GM12878 (cell line): ENCODE data around the gene CEP128. TPM values are rescaled to one million over a fixed set of nuclear protein-coding genes. Genes with fewer than 3 reads are reported as not detected.

Source experiments
- ATAC-seq: fragments of 200-7000 bp; cut with Tn5 transposase; 3 replicates; pipeline ENCODE4 v1.9.1; 2020; ENCODE audit warnings: mild to moderate bottlenecking, moderate library complexity
- BruUV-seq: library from RNA; stranded (reverse); fragments of 400-500 nt; replicated peaks from 2 replicates; lab custom pipeline; 2021; lab: Mats Ljungman, UMichigan
- CTCF ChIA-PET: fragments of 300-600 bp; sonication (Branson Sonifier 250); formaldehyde crosslinking; extraction: SDS; loops from one replicate; lab custom pipeline; 2021; ENCODE audit warnings: inconsistent platforms; lab: Yijun Ruan, JAX
- POLR2A ChIA-PET: fragments of 350-600 bp; formaldehyde crosslinking; extraction: SDS; loops from one replicate; lab custom pipeline; 2021; ENCODE audit warnings: inconsistent platforms; lab: Charles Lee
- RAD21 ChIA-PET: fragments of 300-600 bp; sonication (Branson Sonifier 250); formaldehyde crosslinking; loops from one replicate; lab custom pipeline; 2023; ENCODE audit warnings: antibody characterized with exemption; ENCODE audit not compliant: unreplicated experiment; lab: Charles Lee
- SMC1A ChIA-PET: fragments of 300-600 bp; sonication (Branson Sonifier 250); formaldehyde crosslinking; loops from one replicate; lab custom pipeline; 2023; ENCODE audit not compliant: unreplicated experiment, uncharacterized antibody; lab: Charles Lee
- DNase-seq: peaks from one replicate; pipeline ENCODE4 v3.0.0-alpha.2; 2011; ENCODE audit warnings: low read depth, low spot score
- FAIRE-seq: peaks from 3 replicates; lab custom pipeline; 2011; peaks lifted over from hg19 to GRCh38; lab: Jason Lieb, UNC
- H2AFZ ChIP-seq: 2 replicates; pipeline ENCODE4 v1.6.0; 2011; ENCODE audit warnings: low read depth, low read length, control low read depth; ENCODE audit not compliant: control insufficient read depth
- H3K27ac ChIP-seq: 2 replicates; pipeline ENCODE4 v1.5.1; 2011; ENCODE audit warnings: control low read depth; ENCODE audit not compliant: control insufficient read depth, insufficient read depth
- H3K27me3 ChIP-seq, 2 experiments: replicated peaks in 1 of 2; 2 replicates each; pipeline versions ENCODE4 v1.6.0 to v1.6.1; 2011; ENCODE audit warnings: low read length in 1 of 2; ENCODE audit not compliant: control insufficient read depth in 2 of 2, insufficient read depth in 2 of 2
- H3K36me3 ChIP-seq, 2 experiments: 2 replicates each; pipeline ENCODE4 v1.5.1; 2011; ENCODE audit warnings: low read length in 1 of 2; ENCODE audit not compliant: control insufficient read depth in 2 of 2, insufficient read depth in 2 of 2
- H3K4me1 ChIP-seq: 2 replicates; pipeline ENCODE4 v1.6.1; 2011; ENCODE audit warnings: mild to moderate bottlenecking, low read length, moderate library complexity, mixed read lengths; ENCODE audit not compliant: control insufficient read depth, insufficient read depth
- H3K4me2 ChIP-seq: 2 replicates; pipeline ENCODE4 v1.6.0; 2011; ENCODE audit warnings: control low read depth; ENCODE audit not compliant: control insufficient read depth, insufficient read depth
- H3K4me3 ChIP-seq: fragments of 200-600 bp; sonication (generic); 2 replicates; pipeline ENCODE4 v1.5.1; 2016
- H3K79me2 ChIP-seq: 2 replicates; pipeline ENCODE4 v1.6.0; 2011; ENCODE audit warnings: low read length; ENCODE audit not compliant: control insufficient read depth, insufficient read depth
- H3K9ac ChIP-seq: 2 replicates; pipeline ENCODE4 v1.8.0; 2011; ENCODE audit warnings: low read length, control low read depth, mixed read lengths; ENCODE audit not compliant: control insufficient read depth, insufficient read depth
- H3K9me3 ChIP-seq: replicated peaks from 3 replicates; pipeline ENCODE4 v1.5.1; 2011; ENCODE audit warnings: mild to moderate bottlenecking, low read length; ENCODE audit not compliant: control insufficient read depth, insufficient read depth
- H4K20me1 ChIP-seq: 2 replicates; pipeline ENCODE4 v1.6.0; 2011; ENCODE audit not compliant: control insufficient read depth, insufficient read depth
- BRCA1 ChIP-seq: IDR thresholded peaks from 2 replicates; pipeline ENCODE4 v1.6.1; 2011; ENCODE audit warnings: low read depth, low read length, improper control_type of control experiment
- CREM ChIP-seq: IDR thresholded peaks from 2 replicates; pipeline ENCODE4 v1.6.1; 2014; ENCODE audit warnings: antibody characterized with exemption, low read depth
- EGR1 ChIP-seq, 2 experiments: IDR thresholded peaks; 1 replicate in 1 of 2; 2 replicates in 1 of 2; pipeline ENCODE4 v1.6.1; 2011 to 2012; ENCODE audit warnings: low read depth in 2 of 2, low read length in 2 of 2, borderline replicate concordance in 1 of 2, mild to moderate bottlenecking in 1 of 2, moderate library complexity in 1 of 2
- FOS ChIP-seq: IDR thresholded peaks from 3 replicates; pipeline ENCODE4 v1.6.1; 2011; ENCODE audit warnings: borderline replicate concordance; ENCODE audit not compliant: insufficient read length; ENCODE audit errors: extremely low read depth
- FOXK2 ChIP-seq: fragments of 450-650 bp; IDR thresholded peaks from 2 replicates; pipeline ENCODE4 v1.6.1; 2017; ENCODE audit warnings: mild to moderate bottlenecking, moderate library complexity
- FOXM1 ChIP-seq: IDR thresholded peaks from 2 replicates; pipeline ENCODE4 v1.6.1; 2012; ENCODE audit warnings: low read depth, mild to moderate bottlenecking, inconsistent platforms, low read length, moderate library complexity
- GABPA ChIP-seq: IDR thresholded peaks from 2 replicates; pipeline ENCODE4 v1.6.1; 2014; ENCODE audit warnings: antibody characterized with exemption, low read depth, mild to moderate bottlenecking, inconsistent platforms
- RAD51 ChIP-seq: fragments of 450-650 bp; IDR thresholded peaks from 2 replicates; pipeline ENCODE4 v1.6.1; 2016; ENCODE audit warnings: moderate library complexity, mild to moderate bottlenecking, inconsistent platforms
- SMC3 ChIP-seq: IDR thresholded peaks from 2 replicates; pipeline ENCODE4 v1.6.1; 2011; ENCODE audit warnings: low read length, improper control_type of control experiment, borderline replicate concordance
- ZNF384 ChIP-seq: IDR thresholded peaks from 2 replicates; pipeline ENCODE4 v1.6.1; 2012; ENCODE audit warnings: low read depth, mild to moderate bottlenecking, low read length, improper control_type of control experiment, borderline replicate concordance
- WGBS: methylation state at CpG from one replicate; pipeline ENCODE4 v1.1.6; 2016; ENCODE audit warnings: low lambda C conversion rate; ENCODE audit not compliant: insufficient replicate concordance, insufficient coverage; ENCODE audit errors: missing lambda C conversion rate; 5-methylcytosine and 5-hydroxymethylcytosine counted together
- in situ Hi-C: fragments of 300-500 bp; cut with MboI; formaldehyde crosslinking; loops from 9 replicates; pipeline ENCODE4 v1.14.3; 2018; ENCODE audit warnings: mixed read lengths
- intact Hi-C: fragments of 100-400 bp; cut with micrococcal nuclease; formaldehyde crosslinking; loops from one replicate; pipeline ENCODE4 v1.14.2; 2022; ENCODE audit not compliant: unreplicated experiment
- polyA plus RNA-seq, 11 experiments: library from polyadenylated mRNA; depleted of rRNA in 4 of 11; unstranded in 6 of 11; stranded (reverse) in 5 of 11; fragments of >200 nt; fragmentation: Nextera tagmentation in 4 of 11; fragmentation: Illumina TruSeq in 1 of 11; extraction: Ambion mirVana in 4 of 11; extraction: Trizol in 1 of 11; gene quantifications; 1 replicate in 1 of 11; 2 replicates in 10 of 11; pipeline versions ENCODE4 v1.2.1 to v1.2.3, GENCODE V29; 2011 to 2016; ENCODE audit warnings: inconsistent platforms in 2 of 11, missing spikeins in 2 of 11, low read depth in 1 of 11
- total RNA-seq, 4 experiments: library from RNA; depleted of rRNA in 3 of 4; stranded (reverse); fragments of >200 nt in 3 of 4; fragmentation: Illumina TruSeq in 1 of 4; extraction: Trizol in 1 of 4; gene quantifications; 2 replicates each; pipeline versions ENCODE4 v1.2.1 to v1.2.3, GENCODE V29; 2013 to 2021
- TF ChIP-seq, protein P1 (sequence below): fragments of 450-650 bp; IDR thresholded peaks from 2 replicates; pipeline ENCODE4 v1.6.1; 2017; ENCODE audit warnings: mild to moderate bottlenecking, moderate library complexity
- TF ChIP-seq, protein P2 (sequence below): IDR thresholded peaks from 2 replicates; pipeline ENCODE4 v1.6.1; 2012; ENCODE audit warnings: mild to moderate bottlenecking, low read depth, low read length
- TF ChIP-seq, protein P3 (sequence below): IDR thresholded peaks from 2 replicates; pipeline ENCODE4 v1.6.1; 2011; ENCODE audit warnings: borderline replicate concordance, low read depth, mild to moderate bottlenecking, moderate library complexity, low read length; ENCODE audit not compliant: insufficient read depth, poor library complexity, severe bottlenecking

CEP128 gene
- total and polyA plus RNA-seq, 10 of the 15 experiments (the other 5 are each of a cell fraction or from before 2014, with no cell fraction given), result 1.1 to 6.7 (median 3.4) TPM

DNA sequence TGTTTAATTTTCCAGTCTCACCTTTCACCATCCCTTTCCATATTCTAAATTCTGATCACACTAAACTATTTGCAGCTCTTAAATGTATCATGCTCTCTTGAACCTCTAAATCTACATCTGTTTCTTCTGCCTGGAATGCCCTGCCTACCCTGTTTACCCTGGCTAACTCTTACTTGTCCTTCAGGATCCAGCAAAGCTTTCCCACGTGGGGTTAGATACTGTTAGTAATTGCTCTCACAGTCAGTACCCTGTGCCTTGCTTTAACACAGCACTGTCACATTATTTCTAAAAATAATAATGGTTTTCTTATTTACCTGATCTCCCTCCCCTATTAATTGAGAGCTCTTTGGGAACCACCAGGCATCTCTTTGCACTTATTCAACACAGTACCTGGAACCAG, 333.0 kb downstream of the CEP128 start (continued):
- no peak for TF ChIP-seq RAD51
- no peak for TF ChIP-seq BRCA1

DNA sequence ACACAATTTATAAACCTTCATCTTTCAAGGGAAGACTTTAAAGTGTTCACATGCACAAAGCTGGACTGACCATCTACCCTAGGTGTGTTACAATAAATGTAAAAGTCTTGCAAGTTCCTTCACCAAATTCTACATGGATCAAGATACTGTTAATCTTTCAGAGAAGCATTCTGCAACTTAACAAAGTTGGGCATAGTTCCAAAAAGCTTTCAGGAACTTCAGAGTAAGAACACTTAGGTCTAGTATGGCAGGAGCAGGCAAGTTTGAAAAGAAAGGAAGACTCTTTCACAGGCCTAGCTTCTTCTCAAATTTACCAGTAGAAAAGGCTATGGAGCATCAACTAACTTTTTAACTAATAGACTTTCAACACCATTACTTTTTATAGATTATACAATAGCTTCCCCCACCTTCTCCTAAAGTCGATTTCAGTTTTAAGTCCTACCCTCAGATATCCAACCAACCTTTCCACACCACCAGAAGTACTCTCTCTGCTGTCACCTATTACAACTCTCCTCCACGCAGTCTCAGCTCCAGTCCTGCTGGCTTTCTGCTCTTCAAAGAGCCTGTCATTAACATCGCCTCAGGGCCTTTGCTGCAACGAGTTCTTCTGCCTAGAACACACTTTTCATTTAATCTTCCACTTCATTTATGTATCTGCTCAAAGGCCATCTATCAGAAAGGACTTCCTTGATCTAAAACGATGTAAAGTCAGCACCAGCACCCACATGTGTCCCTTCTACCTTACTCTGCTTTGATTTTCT, 333.9 kb downstream of the CEP128 start:
- SMC1A ChIA-PET, result interaction anchor here (0.6 kb wide), 1 partner anchor 27 kb away, joined by 3 read pairs; no protein-coding TSS in a partner anchor
- in situ Hi-C loops, result no loop called here
- FAIRE-seq, result no peak
- TF ChIP-seq FOXK2 (no peak), CREM (no peak), ZNF384 (no peak), EGR1 (IDR thresholded peaks at IDR 0.05; ENCODE audit: borderline replicate concordance in 1 of 2, low read depth in 2 of 2, low read length in 2 of 2) (no peak), FOXM1 (no peak), GABPA (no peak), SMC3 (no peak), FOS (no peak)
- TF ChIP-seq, protein P1, sequence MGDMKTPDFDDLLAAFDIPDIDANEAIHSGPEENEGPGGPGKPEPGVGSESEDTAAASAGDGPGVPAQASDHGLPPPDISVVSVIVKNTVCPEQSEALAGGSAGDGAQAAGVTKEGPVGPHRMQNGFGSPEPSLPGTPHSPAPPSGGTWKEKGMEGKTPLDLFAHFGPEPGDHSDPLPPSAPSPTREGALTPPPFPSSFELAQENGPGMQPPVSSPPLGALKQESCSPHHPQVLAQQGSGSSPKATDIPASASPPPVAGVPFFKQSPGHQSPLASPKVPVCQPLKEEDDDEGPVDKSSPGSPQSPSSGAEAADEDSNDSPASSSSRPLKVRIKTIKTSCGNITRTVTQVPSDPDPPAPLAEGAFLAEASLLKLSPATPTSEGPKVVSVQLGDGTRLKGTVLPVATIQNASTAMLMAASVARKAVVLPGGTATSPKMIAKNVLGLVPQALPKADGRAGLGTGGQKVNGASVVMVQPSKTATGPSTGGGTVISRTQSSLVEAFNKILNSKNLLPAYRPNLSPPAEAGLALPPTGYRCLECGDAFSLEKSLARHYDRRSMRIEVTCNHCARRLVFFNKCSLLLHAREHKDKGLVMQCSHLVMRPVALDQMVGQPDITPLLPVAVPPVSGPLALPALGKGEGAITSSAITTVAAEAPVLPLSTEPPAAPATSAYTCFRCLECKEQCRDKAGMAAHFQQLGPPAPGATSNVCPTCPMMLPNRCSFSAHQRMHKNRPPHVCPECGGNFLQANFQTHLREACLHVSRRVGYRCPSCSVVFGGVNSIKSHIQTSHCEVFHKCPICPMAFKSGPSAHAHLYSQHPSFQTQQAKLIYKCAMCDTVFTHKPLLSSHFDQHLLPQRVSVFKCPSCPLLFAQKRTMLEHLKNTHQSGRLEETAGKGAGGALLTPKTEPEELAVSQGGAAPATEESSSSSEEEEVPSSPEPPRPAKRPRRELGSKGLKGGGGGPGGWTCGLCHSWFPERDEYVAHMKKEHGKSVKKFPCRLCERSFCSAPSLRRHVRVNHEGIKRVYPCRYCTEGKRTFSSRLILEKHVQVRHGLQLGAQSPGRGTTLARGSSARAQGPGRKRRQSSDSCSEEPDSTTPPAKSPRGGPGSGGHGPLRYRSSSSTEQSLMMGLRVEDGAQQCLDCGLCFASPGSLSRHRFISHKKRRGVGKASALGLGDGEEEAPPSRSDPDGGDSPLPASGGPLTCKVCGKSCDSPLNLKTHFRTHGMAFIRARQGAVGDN, result no peak
- TF ChIP-seq, protein P2, sequence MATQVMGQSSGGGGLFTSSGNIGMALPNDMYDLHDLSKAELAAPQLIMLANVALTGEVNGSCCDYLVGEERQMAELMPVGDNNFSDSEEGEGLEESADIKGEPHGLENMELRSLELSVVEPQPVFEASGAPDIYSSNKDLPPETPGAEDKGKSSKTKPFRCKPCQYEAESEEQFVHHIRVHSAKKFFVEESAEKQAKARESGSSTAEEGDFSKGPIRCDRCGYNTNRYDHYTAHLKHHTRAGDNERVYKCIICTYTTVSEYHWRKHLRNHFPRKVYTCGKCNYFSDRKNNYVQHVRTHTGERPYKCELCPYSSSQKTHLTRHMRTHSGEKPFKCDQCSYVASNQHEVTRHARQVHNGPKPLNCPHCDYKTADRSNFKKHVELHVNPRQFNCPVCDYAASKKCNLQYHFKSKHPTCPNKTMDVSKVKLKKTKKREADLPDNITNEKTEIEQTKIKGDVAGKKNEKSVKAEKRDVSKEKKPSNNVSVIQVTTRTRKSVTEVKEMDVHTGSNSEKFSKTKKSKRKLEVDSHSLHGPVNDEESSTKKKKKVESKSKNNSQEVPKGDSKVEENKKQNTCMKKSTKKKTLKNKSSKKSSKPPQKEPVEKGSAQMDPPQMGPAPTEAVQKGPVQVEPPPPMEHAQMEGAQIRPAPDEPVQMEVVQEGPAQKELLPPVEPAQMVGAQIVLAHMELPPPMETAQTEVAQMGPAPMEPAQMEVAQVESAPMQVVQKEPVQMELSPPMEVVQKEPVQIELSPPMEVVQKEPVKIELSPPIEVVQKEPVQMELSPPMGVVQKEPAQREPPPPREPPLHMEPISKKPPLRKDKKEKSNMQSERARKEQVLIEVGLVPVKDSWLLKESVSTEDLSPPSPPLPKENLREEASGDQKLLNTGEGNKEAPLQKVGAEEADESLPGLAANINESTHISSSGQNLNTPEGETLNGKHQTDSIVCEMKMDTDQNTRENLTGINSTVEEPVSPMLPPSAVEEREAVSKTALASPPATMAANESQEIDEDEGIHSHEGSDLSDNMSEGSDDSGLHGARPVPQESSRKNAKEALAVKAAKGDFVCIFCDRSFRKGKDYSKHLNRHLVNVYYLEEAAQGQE, result no peak
- TF ChIP-seq, protein P3, sequence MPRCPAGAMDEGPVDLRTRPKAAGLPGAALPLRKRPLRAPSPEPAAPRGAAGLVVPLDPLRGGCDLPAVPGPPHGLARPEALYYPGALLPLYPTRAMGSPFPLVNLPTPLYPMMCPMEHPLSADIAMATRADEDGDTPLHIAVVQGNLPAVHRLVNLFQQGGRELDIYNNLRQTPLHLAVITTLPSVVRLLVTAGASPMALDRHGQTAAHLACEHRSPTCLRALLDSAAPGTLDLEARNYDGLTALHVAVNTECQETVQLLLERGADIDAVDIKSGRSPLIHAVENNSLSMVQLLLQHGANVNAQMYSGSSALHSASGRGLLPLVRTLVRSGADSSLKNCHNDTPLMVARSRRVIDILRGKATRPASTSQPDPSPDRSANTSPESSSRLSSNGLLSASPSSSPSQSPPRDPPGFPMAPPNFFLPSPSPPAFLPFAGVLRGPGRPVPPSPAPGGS, result no peak

More for the DNA sequence above, 333.9 kb downstream of the CEP128 start:
- WGBS, result 52% methylated on average over 5 of the region's 5 CpGs
- Histone ChIP-seq H3K27ac (no peak overlapping the region), H4K20me1 (no peaks in the 10 kb centered on the region), H3K9ac (no peak overlapping the region), H3K4me3 (no peak overlapping the region), H3K9me3 (no peaks in the 10 kb centered on the region), H3K4me2 (no peak overlapping the region), H2AFZ (no peak overlapping the region), H3K4me1 (no peaks in the 10 kb centered on the region), H3K36me3 (no peaks in the 10 kb centered on the region), H3K79me2 (no peaks in the 10 kb centered on the region), H3K27me3 (no peaks in the 10 kb centered on the region)
- intact Hi-C loops, result no loop called here
- no peak for ATAC-seq
- BruUV-seq, result no TSS peak
- no peak for DNase-seq
- ChIA-PET CTCF (interaction anchor here (1.3 kb wide), 2 partner anchors 8 to 21 kb away, joined by 4 to 5 read pairs; no protein-coding TSS in a partner anchor), RAD21 (no interaction called here), POLR2A (interaction anchor here (0.6 kb wide), 1 partner anchor 311 kb away, joined by 3 read pairs; no protein-coding TSS in a partner anchor)
